NCI-H187 (cell line): ENCODE results near the gene SYNPO2.

Experiments
- DNase-seq, 2 experiments: peaks; one replicate each; lab custom pipeline; 2025; lab: John Stamatoyannopoulos, UW

Gene SYNPO2

DNA sequence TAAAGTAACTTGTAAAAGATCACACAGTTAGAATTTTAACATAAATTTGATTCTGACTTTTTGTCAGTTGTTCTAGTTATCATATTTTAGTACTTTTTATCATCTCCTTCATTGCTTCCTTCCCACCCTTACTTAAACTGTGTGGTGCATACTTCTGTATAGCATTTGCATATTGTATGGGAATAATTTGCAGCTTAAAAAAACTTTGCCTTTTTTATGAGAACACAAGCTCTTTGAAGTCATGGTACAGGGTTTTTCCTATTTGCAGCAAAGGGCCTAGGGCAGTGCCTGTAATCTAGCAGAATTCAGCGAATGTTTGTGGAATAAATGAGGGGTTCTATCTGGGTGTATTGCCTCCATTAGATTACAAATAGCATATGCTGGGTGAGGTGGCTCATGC lies 41.6 kb downstream of the SYNPO2 start:
- no peak for DNase-seq

DNA sequence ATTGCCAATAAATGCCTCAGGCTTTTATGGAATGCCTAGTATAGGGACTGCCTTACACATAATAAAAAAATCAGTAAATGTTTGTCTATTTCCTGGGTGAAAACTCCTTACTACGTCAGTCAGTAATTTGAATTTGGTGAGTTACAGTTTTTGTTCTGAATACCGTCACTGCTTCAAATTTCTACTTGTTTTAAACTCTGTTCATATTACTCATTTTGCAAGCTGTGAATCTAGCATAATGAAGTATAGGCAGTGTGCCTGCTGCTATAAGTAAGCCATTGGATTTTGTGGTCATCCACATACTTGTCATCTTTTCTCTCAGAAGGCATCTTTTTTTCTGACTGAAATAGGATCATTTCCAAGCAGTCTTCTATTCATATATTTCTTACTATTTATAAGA lies 43.1 kb downstream of the SYNPO2 start:
- no peak for DNase-seq

DNA sequence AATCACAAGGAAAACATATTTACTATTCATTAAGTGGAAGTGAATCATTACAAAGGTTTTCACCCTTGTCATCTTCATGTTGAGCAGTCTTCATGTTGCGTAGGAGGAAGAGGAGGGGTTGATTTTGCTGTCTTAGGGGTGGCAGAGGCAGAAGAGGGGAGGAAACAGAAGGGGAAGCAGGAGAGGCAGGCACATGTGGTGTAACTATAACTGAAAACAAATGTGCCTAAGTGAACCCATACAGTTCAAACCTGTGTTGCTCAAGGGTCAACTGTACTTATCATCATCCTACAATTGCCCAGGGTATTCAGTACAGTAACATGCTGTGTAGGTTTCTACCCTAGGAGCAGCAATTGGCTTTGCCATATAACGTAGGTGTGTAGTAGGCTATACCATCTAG lies 47.2 kb downstream of the SYNPO2 start:
- no peak for DNase-seq

DNA sequence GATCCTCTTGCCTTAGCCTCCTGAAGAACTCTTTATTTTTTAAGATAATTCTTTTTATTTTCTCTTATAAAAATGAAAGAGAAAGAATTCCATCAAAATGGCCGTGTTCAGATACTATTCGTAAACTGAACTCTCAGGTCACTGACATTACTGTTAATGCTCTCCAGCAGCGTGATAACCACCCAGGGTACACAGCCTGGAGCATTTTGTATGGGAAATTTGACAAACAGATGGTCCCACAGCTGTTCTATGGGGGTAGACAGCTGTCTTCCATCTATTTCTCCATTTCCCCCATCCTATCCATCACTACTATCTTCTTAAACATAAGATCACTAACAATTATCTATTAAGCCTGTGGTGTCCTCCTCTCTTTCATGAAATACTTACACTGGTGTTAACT lies 47.8 kb downstream of the SYNPO2 start:
- DNase-seq: no peak

DNA sequence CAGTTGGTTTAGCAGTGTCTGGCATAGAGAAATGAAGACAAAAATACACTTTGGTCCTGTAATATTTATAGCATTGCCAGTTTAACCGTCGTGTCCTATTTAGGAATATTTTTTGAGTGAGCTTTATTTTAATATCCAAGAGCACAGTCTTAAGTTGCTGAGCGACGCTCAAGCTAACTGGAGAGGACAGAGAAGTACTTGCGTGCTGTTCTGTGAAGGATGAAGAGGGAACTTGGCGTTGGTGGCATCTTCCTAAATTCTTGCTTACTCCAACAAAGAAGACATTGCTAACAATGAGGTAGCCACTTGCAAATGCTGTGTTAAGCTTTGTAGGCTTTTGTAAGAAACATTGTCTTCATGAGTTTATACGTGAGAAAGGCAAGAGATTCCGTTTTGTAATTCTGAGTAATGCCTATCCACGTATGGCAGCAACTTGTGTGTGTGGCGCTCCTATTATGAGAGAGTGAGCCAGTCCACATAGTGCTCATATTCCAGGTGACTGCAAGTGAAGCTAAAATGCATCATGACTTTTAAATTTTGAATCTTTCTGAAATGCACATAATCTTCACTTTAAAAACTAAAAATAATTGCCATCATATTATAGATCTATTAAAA lies 50.6 kb downstream of the SYNPO2 start:
- DNase-seq: no peak

DNA sequence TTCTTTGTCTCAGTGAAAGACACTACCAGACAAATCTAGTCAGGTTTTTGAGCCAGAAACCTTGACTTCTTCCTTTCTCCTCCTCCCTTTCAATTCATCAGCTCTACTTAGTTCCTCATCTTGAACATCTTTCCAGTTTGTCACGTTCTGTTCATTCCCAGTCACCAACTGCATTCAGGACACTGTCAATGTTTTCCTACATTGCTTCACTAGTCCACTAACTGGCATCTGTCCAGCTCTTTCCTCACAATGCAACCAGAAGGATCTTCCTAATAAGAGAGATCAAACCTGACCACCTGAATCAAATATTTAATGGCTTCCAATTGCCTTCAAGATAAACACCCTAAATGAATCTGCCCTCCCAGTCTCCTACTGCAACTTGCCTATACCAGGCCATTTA lies 52.5 kb downstream of the SYNPO2 start:
- DNase-seq: no peak

DNA sequence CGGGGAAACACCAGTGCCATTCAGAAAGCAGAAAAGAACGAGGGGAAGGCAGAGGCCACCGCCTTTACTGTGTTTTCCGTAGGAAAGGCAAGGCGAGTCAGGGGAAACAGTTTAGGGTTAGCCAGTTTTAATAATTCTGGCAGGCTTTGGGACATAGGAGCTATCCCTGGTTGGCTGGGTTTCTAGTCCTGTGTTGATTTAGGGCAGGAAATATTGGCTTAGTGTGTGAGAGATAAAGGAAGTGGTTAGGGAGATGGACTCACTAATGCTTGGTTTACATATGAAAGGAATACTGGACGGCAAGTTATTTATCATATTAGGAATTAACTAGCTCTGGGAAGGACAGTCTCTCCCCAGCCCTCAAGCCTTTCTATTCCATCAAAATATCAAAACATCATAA lies 53.1 kb downstream of the SYNPO2 start:
- DNase-seq: no peak

DNA sequence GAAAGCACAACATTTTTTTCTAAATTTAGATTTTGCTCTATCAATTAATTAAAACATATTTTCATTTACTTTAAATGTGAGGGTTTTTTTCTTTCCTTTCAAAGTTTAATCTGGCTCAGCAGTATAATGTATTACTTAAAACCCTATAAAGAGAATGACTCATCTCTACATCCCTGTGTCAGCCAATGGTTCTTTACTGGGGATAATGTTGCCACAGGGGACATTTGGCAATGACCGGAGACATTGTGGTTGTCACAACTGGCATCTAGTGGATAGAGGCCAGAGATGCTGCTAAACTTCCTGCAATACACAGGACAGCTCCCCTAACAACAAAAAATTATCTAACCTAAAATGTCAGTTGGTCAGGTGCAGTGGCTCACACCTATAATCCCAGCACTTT lies 53.8 kb downstream of the SYNPO2 start:
- DNase-seq: no peak

DNA sequence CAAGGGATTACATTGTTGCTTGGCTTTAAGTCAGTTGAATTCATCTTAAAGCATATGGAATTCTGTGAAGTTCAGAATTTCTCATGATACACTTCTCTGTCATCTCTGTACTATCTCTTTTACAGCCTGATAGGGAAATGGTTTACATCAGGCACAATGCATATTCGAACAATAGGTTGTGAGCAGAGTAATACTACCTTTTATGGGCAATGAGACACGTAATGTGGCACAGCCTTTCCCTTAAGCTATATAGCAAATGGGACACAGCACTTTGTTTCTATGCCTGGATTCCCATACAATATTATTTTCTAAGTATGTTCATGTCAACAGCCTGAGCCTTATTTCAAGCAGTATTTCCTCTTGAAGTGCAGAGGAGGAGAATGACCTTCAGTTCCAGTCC lies 58.4 kb downstream of the SYNPO2 start:
- no peak for DNase-seq

DNA sequence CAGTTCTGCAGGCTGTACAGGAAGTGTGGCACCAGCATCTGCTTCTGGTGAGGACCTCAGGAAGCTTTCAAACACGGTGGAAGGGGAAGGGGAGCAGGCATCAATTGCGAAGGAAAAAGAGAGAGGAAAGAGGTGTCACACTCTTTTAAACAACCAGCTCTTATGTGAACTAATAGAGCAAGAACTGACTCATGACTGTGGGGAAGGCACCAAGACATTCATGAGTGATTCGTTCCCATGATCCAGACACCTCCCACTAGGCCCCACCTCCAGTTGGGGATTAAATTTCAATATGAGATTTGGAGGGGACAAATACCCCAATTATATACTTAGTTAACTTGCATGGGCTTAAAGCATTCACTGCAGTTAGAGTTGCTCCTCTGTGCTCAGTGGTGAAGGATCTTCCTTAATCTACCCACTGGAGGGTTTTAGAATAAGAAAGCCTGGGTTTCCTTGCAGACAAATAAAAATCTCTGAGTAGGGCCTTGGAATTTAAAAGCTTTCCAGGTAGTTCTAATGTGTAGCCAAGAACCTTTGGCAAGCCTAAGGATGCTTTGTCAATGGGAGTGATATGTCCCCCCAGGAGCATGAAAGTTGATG lies 60.0 kb downstream of the SYNPO2 start:
- no peak for DNase-seq

DNA sequence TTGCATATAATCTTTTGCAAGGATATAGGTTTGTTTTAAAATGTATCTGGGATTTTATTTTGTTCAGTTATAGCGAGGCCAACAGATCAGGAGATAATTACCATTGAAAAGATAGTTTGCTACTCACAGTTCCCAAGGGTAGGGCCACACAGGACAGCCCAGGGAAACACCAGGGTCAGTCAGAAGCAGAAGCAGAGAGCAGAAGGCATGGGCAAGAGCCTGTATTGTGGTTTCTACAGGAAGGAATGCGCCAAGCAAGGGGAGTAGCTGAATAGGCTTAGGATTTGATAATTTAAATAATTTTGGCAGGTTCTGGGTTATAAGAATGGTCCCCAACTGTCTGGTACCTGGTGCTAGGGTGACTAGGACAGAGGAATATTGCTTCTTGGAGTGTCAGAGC lies 61.6 kb downstream of the SYNPO2 start:
- DNase-seq: no peak

DNA sequence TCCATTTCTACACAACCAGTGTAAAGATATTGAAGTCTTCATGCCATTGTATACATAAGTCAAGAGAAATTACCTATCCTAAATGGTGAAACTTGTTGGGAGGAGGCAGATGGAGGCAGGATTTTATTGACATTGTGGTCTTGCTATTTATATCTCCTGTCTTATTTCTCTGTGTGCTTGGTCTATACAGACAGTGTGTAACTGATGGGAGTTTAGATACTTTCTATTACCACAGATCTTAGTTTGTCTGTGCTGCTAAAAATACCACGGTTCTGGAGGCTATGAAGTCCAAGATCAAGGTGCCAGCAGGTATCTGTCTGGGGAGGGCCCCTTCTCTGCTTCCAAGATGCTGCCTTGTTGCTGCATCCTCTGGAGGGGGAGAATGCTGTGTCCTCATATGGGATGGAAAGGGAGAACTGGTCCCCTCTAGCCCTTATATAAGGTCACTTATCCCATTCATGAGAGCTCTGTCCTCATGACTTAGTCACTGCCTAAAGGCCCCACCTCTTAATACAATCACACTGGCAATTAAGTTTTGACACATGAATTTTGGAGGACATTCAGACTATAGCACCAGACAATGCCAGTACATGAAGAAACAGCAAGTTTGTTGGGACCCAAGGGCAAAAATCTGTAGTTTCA lies 62.4 kb downstream of the SYNPO2 start:
- no peak for DNase-seq

DNA sequence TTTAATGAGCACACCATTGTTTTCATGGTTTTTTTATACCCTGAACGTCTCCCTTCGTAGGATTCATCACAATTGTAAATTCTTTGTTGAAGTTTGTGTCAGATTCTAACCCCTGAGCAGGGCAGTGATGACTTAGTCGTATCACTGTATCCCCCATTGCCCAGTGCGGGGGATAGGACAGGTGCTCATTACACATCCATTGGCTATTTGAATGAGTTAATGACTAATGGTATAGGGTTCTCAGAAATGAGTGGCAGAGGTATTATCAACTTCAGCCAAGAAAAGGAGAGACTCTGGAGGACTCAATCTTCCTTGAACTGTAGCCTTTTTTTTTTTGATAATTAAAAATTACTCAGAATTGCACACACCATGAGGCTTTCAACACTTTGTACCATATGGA lies 64.6 kb downstream of the SYNPO2 start:
- DNase-seq: no peak

DNA sequence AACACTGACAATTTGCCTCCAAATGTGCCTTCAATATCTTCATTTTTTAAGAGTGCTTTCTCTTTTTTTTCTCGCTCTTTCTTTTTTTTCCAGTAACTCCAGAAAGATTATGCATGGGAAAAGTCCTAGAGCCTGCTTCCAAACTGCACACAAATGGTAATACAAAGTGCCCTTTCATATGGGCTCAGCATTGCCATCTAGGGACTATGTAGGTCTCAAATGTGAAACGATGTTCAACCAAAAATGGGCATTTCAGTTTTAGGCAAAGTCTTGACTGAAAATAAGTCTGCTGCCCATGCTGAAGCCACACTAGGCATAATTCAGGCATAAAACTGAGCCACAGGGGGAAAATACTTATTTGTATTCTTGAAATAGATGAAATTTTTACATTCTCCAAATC lies 65.6 kb downstream of the SYNPO2 start:
- no peak for DNase-seq

DNA sequence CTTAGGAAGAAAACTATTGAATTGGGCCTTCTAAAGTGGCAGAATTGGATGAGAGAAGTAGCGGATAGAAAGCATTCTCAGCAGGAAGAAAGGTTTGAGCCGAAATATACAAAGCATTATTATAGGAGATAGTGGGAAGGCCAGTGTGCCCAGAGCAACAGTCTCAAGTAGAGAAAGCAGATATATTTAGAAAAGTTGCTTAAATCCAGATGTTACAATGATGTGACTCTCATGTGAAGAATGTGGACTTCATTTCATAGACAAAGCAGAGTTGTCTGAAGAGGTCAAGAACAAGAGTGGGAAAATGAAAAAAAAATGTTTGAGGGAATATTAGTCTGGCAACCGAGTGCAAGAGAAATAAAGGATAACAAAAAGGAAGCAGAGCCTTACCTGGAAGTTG lies 66.9 kb downstream of the SYNPO2 start:
- no peak for DNase-seq

DNA sequence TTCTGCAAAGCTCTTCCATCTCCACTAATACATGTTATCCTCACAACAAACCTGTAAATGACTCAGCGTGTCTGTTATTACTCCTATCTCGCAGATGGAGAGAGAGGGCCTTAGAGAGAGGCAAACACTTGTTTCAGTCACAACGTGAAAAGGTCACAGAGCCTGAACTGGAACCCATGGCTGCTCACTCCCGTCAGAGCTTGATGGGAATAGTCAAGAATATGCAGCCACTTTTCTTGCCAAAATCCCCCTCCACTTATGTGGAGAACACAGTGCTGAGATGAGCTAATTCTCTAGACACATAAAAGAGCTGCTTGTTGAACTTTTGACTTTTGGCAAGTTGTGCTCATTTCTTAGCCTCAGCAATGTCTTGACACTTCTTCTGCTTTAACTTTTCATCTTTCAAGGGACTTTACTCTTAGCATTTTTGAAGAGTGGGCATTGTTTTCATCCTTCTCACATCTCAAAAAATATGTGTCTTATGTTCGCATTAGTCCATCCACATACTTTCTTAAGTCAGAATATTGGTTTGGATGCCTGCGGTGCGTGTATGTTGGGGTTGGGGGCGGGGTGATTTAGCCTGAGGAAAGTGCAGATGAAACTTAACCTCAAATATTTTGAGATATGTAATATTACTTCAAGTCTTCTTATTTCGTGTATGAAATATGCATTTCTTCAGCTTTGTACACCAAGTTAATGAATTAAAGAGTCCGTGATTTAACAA lies 69.2 kb downstream of the SYNPO2 start:
- DNase-seq: no peak

DNA sequence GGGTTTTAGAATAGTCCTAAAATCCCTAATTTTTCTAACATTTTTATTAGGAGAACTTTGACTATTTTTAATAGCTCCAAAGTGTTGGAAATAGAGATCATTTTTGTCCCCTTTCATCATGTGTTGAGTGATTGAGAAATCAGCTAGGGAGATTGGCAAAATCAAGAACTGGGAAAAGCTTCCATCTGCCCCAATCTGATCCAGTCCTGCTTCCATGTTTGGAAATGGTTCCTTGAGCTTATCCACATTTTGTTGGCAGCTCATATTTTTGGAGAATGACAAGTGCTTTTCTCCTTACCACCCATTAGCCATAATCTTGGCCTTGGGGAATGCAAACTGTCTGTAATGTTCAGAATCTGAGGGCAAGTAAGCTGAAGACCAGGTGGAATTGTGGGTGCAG lies 73.9 kb downstream of the SYNPO2 start:
- DNase-seq: no peak

DNA sequence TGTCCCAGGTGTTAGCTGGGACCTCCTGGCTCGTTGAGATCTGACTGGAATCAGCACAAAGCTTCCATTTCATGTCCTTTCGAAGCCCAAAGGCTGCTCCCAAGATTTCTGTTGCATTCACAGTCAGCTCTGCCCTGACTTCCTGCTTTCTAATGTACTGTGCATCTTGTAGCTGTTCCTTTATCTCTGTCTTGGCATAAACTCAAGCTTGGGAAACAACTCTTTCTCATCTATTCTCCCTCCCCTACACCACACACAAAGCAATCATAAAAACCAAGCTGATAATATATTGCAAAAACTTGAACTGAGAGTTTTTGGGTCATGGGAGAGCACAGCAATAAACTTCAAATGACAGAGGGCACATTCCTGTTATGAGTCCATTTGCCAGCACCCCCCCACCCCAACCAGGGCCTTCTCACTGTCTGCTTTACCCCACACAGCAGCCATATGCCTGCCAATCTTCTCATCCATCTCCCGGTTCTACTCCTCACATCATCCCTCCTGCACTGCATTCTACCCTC lies 76.3 kb downstream of the SYNPO2 start:
- no peak for DNase-seq

DNA sequence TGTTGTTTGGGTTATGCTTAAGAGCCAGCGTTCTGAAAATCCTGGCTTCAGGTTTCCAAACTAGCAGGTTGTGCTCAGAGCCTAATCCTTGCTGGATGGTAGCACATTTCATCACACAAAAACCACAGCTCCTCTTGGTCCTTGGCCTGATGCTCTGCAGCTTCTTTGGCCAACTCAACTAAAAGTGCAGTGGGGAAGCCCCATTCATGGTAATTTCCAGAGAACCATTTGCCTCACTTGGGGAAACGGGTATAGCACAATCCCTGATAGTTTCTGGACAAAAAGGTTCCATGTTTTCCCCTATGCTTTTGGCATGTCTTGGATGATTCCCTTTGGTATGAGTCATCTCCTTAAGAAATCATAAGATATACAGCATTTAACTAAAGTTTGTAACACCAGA lies 78.7 kb downstream of the SYNPO2 start:
- DNase-seq: no peak

DNA sequence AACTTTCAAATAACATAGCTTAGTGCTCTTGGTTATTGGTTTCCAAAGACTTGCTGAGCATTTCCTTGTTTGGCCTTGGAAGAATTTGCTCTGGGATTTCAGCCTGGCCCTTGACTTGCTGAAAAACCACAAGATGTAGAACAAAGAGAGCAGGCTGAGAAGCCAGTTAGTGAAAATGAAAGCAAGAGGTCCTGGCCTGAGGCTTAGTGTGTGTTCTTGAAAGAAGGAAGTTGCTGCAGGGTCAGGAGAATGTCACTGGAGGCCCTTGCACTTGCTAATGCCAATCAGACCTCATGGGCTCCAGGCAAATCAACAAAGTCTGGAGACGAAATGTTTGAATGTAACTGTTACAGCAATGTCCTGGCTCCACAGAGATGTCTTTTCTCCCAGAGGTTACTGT lies 79.4 kb downstream of the SYNPO2 start:
- no peak for DNase-seq

DNA sequence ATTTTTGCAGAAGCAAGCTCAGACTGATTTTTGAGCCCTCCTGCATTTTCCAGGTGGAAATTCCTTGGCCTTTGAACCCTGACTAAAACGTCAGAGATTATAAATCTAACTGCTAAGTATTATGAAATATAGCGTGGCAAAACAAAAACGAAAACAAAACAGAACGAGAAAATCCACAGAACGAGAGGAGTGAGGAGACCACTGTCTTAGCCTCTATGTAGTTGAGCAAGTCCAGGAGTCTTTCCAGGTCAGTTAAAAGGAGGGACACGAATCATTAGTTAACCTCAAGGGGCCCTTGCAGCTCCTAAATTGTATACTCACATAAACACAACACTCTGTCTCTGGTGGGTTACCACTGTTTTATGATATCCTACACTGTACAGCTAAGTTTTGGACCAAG lies 80.2 kb downstream of the SYNPO2 start:
- no peak for DNase-seq

DNA sequence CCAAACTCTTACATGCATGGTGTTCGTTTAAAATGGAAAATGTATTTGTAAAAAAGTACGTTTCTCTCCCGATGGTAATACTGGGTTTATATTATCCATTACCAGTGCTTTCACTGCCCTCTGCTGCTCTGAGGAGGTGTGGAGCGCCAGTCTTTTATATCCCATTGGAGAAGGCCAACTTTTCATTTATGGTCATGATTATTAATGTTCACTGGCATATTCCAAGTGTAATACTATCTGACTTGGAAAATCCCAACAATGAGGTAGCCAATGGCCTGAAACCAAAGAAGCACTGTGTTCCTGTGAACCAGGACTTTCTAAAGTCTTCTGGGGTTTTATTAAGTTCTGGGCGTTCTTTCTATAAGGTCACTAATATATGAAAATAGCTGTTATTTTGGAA lies 80.7 kb downstream of the SYNPO2 start:
- no peak for DNase-seq

DNA sequence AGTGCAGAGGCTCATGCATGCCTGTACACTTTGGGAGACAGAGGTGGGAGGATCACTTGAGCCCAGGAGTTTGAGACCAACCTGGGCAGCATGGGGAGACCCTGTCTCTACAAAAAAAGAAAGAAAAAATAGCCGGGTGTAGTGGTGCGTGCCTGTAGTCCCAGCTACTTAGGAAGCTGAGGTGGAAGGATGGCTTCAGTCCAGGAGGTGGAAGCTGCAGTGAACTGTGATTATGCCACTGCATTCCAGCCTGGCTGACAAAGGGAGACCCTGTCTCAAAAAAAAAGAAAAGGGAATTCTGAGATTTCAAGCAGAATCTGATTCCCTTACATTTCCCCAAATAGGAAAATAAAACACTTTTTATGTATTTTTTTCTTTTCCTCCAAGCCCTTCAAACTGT lies 83.5 kb downstream of the SYNPO2 start:
- DNase-seq: no peak
